Measurements from ENCODE around the gene NAV2. TPM values are rescaled to one million over a fixed set of nuclear protein-coding genes. Genes with fewer than 3 reads are reported as not detected.

Gene NAV2
- total RNA-seq, 1 experiment from 2014 or later, result 139 TPM

GRCh38 chr11:19879307-19880087, 166.9 kb downstream of the NAV2 start:
- H3K4me1 Mint-ChIP-seq (ENCODE audit: insufficient read depth, unreplicated experiment), result no peaks in the 10 kb centered on the region
- peaks cover 35% of the 10 kb centered on the region for H3K36me3 Mint-ChIP-seq (ENCODE audit: insufficient read depth, unreplicated experiment)
- no TSS peak for BruUV-seq (replicated peaks)
- no peak for TF ChIP-seq CTCF (IDR thresholded peaks at IDR 0.05; ENCODE audit: unreplicated experiment)
- no peak overlapping the region for H3K27ac Mint-ChIP-seq (ENCODE audit: low read depth, unreplicated experiment)
- no peak for DNase-seq (ENCODE audit: unreplicated experiment)
- H3K9me3 Mint-ChIP-seq (ENCODE audit: unreplicated experiment), result no peaks in the 10 kb centered on the region
- ChIA-PET CTCF (interaction anchor here (0.6 to 1.6 kb wide), 3 partner anchors 24 to 250 kb away, joined by 3 to 5 read pairs (median 4); no protein-coding TSS in a partner anchor), POLR2A (interaction anchor here (1.5 kb wide), 1 partner anchor 11 kb away, joined by 3 read pairs; no protein-coding TSS in a partner anchor)
- intact Hi-C loops (cut with micrococcal nuclease), result no loop called here
- no peaks in the 10 kb centered on the region for H3K27me3 Mint-ChIP-seq (ENCODE audit: insufficient read depth, unreplicated experiment)
- H3K4me3 Mint-ChIP-seq (ENCODE audit: unreplicated experiment), result no peak overlapping the region

GRCh38 chr11:19880088-19880345, 167.4 kb downstream of the NAV2 start:
- no peak overlapping the region for H3K27ac Mint-ChIP-seq (ENCODE audit: low read depth, unreplicated experiment)
- no peak overlapping the region for H3K4me3 Mint-ChIP-seq (ENCODE audit: unreplicated experiment)
- DNase-seq (ENCODE audit: unreplicated experiment), result no peak
- no peaks in the 10 kb centered on the region for H3K4me1 Mint-ChIP-seq (ENCODE audit: insufficient read depth, unreplicated experiment)
- no TSS peak for BruUV-seq (replicated peaks)
- TF ChIP-seq CTCF (IDR thresholded peaks at IDR 0.05; ENCODE audit: unreplicated experiment), result no peak
- H3K27me3 Mint-ChIP-seq (ENCODE audit: insufficient read depth, unreplicated experiment), result no peaks in the 10 kb centered on the region
- H3K9me3 Mint-ChIP-seq (ENCODE audit: unreplicated experiment), result no peaks in the 10 kb centered on the region
- intact Hi-C loops (cut with micrococcal nuclease), result no loop called here
- ChIA-PET POLR2A (interaction anchor here (1.5 kb wide), 1 partner anchor 12 kb away, joined by 3 read pairs; no protein-coding TSS in a partner anchor), CTCF (interaction anchor here (0.6 to 1.4 kb wide), 2 partner anchors 24 to 250 kb away, joined by 3 to 4 read pairs; no protein-coding TSS in a partner anchor)
- peaks cover 40% of the 10 kb centered on the region for H3K36me3 Mint-ChIP-seq (ENCODE audit: insufficient read depth, unreplicated experiment)

GRCh38 chr11:19881177-19881576, 168.5 kb downstream of the NAV2 start:
- ChIA-PET POLR2A (no interaction called here), CTCF (no interaction called here)
- intact Hi-C loops (cut with micrococcal nuclease), result no loop called here
- Mint-ChIP-seq H3K27ac (ENCODE audit: low read depth, unreplicated experiment) (no peak overlapping the region), H3K4me3 (ENCODE audit: unreplicated experiment) (no peak overlapping the region), H3K36me3 (ENCODE audit: insufficient read depth, unreplicated experiment) (peaks cover 49% of the 10 kb centered on the region), H3K9me3 (ENCODE audit: unreplicated experiment) (no peaks in the 10 kb centered on the region), H3K4me1 (ENCODE audit: insufficient read depth, unreplicated experiment) (no peaks in the 10 kb centered on the region), H3K27me3 (ENCODE audit: insufficient read depth, unreplicated experiment) (no peaks in the 10 kb centered on the region)
- no TSS peak for BruUV-seq (replicated peaks)
- DNase-seq (ENCODE audit: unreplicated experiment), result no peak
- no peak for TF ChIP-seq CTCF (IDR thresholded peaks at IDR 0.05; ENCODE audit: unreplicated experiment)

- no peaks in the 10 kb centered on the region for H3K9me3 Mint-ChIP-seq (ENCODE audit: unreplicated experiment)
- H3K27me3 Mint-ChIP-seq (ENCODE audit: insufficient read depth, unreplicated experiment), result no peaks in the 10 kb centered on the region
- H3K4me1 Mint-ChIP-seq (ENCODE audit: insufficient read depth, unreplicated experiment), result no peaks in the 10 kb centered on the region
- H3K36me3 Mint-ChIP-seq (ENCODE audit: insufficient read depth, unreplicated experiment), result peaks cover 55% of the 10 kb centered on the region
- no peak overlapping the region for H3K27ac Mint-ChIP-seq (ENCODE audit: low read depth, unreplicated experiment)
- no TSS peak for BruUV-seq (replicated peaks)
- TF ChIP-seq CTCF (IDR thresholded peaks at IDR 0.05; ENCODE audit: unreplicated experiment), result no peak
- ChIA-PET POLR2A (no interaction called here), CTCF (interaction anchor here (0.7 kb wide), 1 partner anchor 20 kb away, joined by 3 read pairs; no protein-coding TSS in a partner anchor)
- H3K4me3 Mint-ChIP-seq (ENCODE audit: unreplicated experiment), result no peak overlapping the region
- DNase-seq (ENCODE audit: unreplicated experiment), result no peak
- intact Hi-C loops (cut with micrococcal nuclease), result no loop called here
Measured at GRCh38 chr11:19882356-19882755, 169.7 kb downstream of the NAV2 start.
